Measurements from ENCODE around the gene GNA12. TPM values are rescaled to one million over a fixed set of nuclear protein-coding genes. Genes with fewer than 3 reads are reported as not detected.

Gene GNA12
- total and polyA plus RNA-seq, 2 experiments from 2014 or later: 28.4 to 40.2 TPM

DNA sequence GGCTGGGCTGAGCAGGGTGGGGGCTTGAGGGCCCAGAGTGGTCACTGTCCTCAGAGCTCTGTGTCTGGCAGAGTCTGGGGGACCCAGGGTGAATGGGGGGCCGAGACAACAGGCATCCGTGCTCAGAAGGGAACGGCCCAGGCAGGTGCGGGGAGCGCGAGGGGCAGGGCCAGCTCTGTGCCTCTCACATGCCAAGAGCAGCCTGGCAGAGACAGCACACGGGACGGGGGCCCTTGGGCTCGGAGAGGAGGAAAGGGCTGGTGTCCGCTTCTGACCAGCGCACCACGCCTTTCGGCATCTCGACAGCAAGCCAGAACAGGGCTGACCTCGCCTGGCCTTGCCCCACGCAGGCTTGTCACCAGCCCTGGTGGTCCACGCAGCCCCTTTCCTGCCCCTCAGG, 142.7 kb downstream of the GNA12 start:
- Histone ChIP-seq H3K4me3 (no peak overlapping the region), H4K20me1 (ENCODE audit: insufficient read depth, poor library complexity, severe bottlenecking) (no peaks in the 10 kb centered on the region), H3K9me2 (replicated peaks; ENCODE audit: insufficient read depth) (no peaks in the 10 kb centered on the region), H3K27me3 (no peaks in the 10 kb centered on the region), H3K79me2 (no peaks in the 10 kb centered on the region), H2AFZ (no peak overlapping the region), H3K4me1 (ENCODE audit: insufficient read depth) (no peaks in the 10 kb centered on the region), H3K4me2 (no peak overlapping the region), H3K27ac (no peak overlapping the region), H3K9me3 (ENCODE audit: low read depth) (no peaks in the 10 kb centered on the region), H3K36me3 (replicated peaks; ENCODE audit: insufficient read depth, low read depth) (no peaks in the 10 kb centered on the region)
- DNase-seq (ENCODE audit: low spot score): no peak
- WGBS (ENCODE audit: low lambda C conversion rate, missing lambda C conversion rate): 96% methylated on average over 14 of the region's 17 CpGs
- TF ChIP-seq, protein P1, sequence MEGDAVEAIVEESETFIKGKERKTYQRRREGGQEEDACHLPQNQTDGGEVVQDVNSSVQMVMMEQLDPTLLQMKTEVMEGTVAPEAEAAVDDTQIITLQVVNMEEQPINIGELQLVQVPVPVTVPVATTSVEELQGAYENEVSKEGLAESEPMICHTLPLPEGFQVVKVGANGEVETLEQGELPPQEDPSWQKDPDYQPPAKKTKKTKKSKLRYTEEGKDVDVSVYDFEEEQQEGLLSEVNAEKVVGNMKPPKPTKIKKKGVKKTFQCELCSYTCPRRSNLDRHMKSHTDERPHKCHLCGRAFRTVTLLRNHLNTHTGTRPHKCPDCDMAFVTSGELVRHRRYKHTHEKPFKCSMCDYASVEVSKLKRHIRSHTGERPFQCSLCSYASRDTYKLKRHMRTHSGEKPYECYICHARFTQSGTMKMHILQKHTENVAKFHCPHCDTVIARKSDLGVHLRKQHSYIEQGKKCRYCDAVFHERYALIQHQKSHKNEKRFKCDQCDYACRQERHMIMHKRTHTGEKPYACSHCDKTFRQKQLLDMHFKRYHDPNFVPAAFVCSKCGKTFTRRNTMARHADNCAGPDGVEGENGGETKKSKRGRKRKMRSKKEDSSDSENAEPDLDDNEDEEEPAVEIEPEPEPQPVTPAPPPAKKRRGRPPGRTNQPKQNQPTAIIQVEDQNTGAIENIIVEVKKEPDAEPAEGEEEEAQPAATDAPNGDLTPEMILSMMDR (IDR thresholded peaks at IDR 0.05; ENCODE audit: poor library complexity): no peak
- TF ChIP-seq EZH2 (IDR thresholded peaks at IDR 0.05; ENCODE audit: borderline replicate concordance) (no peak), EZH2phosphoT487 (IDR thresholded peaks at IDR 0.05; ENCODE audit: low read depth, severe bottlenecking, unreplicated experiment) (no peak)

DNA sequence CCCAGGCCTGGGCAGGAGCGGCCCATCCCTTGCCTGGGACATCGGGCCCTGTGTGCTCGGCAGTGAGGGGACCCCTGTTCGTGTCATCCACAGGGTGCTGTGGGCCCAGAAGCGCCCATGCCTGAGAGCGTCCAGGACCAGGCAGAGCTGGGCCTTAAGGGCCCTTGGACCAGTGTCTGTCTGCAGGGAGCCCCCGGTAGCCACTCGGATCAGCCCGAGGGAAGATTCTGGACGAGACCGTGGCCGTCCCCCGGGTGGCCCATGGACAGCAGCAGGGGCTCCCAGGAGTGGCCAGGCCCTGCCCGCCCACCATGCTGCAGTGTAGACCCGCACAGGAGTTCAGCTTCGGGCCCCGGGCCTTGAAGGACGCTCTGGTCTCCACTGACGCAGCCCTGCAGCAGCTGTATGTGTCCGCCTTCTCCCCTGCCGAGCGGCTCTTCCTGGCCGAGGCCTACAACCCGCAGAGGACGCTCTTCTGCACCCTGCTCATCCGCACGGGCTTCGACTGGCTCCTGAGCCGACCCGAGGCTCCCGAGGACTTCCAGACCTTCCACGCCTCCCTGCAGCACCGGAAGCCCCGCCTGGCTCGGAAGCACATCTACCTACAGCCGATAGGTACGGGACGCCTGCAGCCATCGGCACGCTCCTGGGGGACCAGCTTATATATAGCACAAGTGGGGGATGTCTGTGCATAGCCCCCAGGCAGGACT, 143.8 kb downstream of the GNA12 start:
- no peaks in the 10 kb centered on the region for H3K79me2 ChIP-seq
- no peak overlapping the region for H3K4me2 ChIP-seq
- H3K36me3 ChIP-seq (replicated peaks; ENCODE audit: insufficient read depth, low read depth): no peaks in the 10 kb centered on the region
- DNase-seq (ENCODE audit: low spot score): no peak
- TF ChIP-seq EZH2 (IDR thresholded peaks at IDR 0.05; ENCODE audit: borderline replicate concordance): no peak
- TF ChIP-seq, protein P1 (IDR thresholded peaks at IDR 0.05; ENCODE audit: poor library complexity): no peak
- no peak for TF ChIP-seq EZH2phosphoT487 (IDR thresholded peaks at IDR 0.05; ENCODE audit: low read depth, severe bottlenecking, unreplicated experiment)
- H3K9me2 ChIP-seq (replicated peaks; ENCODE audit: insufficient read depth): no peaks in the 10 kb centered on the region
- no peaks in the 10 kb centered on the region for H3K9me3 ChIP-seq (ENCODE audit: low read depth)
- no peak overlapping the region for H3K4me3 ChIP-seq
- 86% methylated on average over 40 of the region's 40 CpGs for WGBS (ENCODE audit: low lambda C conversion rate, missing lambda C conversion rate)
- no peak overlapping the region for H2AFZ ChIP-seq
- H4K20me1 ChIP-seq (ENCODE audit: insufficient read depth, poor library complexity, severe bottlenecking): no peaks in the 10 kb centered on the region
- no peak overlapping the region for H3K27ac ChIP-seq
- no peaks in the 10 kb centered on the region for H3K27me3 ChIP-seq
- no peaks in the 10 kb centered on the region for H3K4me1 ChIP-seq (ENCODE audit: insufficient read depth)

DNA sequence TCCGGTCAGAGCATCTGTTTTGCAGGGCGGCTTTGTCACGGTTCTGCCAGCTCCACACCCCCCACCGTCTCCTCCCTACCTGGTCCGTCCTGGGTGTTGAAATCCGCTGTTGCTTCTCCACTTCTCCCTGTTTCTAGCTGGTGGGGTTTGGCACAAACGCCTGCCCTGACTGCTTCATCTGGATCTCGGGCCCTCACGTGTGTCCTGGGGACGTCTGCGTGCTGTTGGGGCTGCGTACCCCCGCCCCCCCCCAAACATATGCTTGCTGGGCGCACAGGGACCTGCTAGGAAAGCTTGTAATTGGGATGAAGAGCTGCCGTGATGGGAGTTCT, 144.9 kb downstream of the GNA12 start:
- DNase-seq (ENCODE audit: low spot score): no peak
- H3K79me2 ChIP-seq: no peaks in the 10 kb centered on the region
- no peaks in the 10 kb centered on the region for H3K4me1 ChIP-seq (ENCODE audit: insufficient read depth)
- no peak overlapping the region for H3K4me3 ChIP-seq
- H3K9me2 ChIP-seq (replicated peaks; ENCODE audit: insufficient read depth): no peaks in the 10 kb centered on the region
- no peak overlapping the region for H3K4me2 ChIP-seq
- no peak overlapping the region for H3K27ac ChIP-seq
- no peaks in the 10 kb centered on the region for H3K27me3 ChIP-seq
- H3K36me3 ChIP-seq (replicated peaks; ENCODE audit: insufficient read depth, low read depth): no peaks in the 10 kb centered on the region
- H3K9me3 ChIP-seq (ENCODE audit: low read depth): no peaks in the 10 kb centered on the region
- TF ChIP-seq EZH2 (IDR thresholded peaks at IDR 0.05; ENCODE audit: borderline replicate concordance): no peak
- no peak for TF ChIP-seq EZH2phosphoT487 (IDR thresholded peaks at IDR 0.05; ENCODE audit: low read depth, severe bottlenecking, unreplicated experiment)
- TF ChIP-seq, protein P1 (IDR thresholded peaks at IDR 0.05; ENCODE audit: poor library complexity): no peak
- no peaks in the 10 kb centered on the region for H4K20me1 ChIP-seq (ENCODE audit: insufficient read depth, poor library complexity, severe bottlenecking)
- WGBS (ENCODE audit: low lambda C conversion rate, missing lambda C conversion rate): 87% methylated on average over 15 of the region's 15 CpGs
- H2AFZ ChIP-seq: no peak overlapping the region

Measured in hepatocyte (in vitro differentiated cells).